Fibroblast of skin of left biceps (primary cell): ENCODE measurements around the gene CALHM6.
"Not testable (repeated sequence)": the region's sequence is repeated elsewhere in the genome, so short reads cannot be mapped to it uniquely, and the experiment has no call there.

Source experiments
- DNase-seq, 2 experiments: peaks; one replicate each; pipeline ENCODE4 v3.0.0-alpha.2; 2013; ENCODE audit warnings: low read depth in 2 of 2

Gene CALHM6

DNA sequence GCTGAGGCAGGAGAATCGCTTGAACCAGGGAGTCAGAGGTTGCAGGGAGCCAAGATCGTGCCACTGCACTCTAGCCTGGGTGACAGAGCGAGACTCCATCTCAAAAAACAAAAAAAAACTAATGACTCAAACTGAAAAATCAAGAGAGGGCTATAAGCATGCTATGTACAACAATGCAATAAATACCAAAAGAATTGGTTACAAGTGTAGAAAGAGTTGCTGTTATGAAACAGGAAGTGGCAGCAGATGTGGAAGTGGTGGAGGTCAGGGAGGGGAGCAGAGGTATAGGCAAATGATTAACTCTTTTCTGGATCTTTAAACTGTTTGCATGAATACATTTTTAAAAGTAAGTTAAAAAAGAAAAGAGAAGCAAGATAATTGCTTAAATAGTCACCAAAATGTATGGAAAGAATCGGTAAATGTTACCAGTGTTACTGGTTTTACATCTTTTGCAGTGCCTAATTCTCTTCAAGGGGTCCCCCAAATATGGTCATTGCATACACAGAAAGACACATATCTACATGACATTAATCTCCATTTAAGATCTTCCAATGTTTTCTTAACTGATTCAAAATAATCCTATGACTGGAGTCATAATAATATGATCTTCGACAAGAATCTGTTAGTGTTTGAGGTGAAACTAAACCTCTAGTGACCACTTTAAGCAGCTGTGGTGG, 15.0 kb downstream of the CALHM6 start:
- no peak for DNase-seq

DNA sequence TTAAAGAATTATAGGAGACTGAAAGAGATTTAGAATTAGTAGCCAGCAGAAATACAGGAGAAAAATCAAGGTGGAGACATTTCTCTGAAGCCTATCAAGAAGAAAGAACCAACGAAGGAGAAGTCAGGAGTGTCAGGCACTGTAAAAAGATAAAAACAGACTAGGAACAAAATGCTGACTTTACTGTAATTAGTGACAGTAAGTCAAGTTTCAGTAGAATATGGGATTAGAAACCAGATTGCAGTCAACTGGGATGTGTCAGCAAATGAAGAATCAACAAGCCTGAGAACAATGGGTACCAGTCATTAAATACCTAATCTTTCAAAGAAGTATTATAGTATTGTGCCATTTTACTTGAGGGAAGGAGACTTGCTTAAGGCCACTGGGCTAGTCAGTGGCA, 21.6 kb downstream of the CALHM6 start:
- DNase-seq: no peak

GRCh38 chr6:116483616-116484015, 22.4 kb downstream of the CALHM6 start:
- no peak for DNase-seq

DNA sequence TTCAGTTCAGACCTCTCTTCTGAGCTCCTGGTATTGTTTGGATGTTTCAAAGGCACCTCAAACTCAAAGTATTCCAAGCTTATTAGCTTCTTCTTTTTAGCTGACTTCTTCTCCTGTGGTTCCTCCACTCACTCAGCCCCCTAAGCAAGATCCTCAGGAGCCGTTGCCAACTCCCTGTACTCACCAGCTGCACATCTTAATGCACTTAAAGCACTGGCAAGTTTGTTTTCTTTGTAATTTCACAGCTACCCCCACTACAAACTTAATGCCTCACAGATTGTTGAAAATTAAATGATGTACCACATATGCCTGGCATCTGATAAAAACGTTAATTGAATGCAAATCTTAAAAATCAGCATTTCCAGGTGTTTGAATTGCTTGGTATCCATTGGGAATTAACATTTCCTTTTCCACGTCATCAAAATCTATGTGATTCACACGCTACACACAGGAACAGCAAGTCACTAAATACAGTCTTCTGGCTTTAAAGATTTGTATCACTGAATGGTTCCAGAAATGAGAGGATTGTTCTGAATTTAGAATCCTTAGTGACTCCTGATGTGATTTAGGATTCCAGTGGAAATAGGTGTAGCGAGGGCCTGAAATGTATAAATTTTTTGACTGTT, 24.5 kb downstream of the CALHM6 start:
- no peak for DNase-seq

DNA sequence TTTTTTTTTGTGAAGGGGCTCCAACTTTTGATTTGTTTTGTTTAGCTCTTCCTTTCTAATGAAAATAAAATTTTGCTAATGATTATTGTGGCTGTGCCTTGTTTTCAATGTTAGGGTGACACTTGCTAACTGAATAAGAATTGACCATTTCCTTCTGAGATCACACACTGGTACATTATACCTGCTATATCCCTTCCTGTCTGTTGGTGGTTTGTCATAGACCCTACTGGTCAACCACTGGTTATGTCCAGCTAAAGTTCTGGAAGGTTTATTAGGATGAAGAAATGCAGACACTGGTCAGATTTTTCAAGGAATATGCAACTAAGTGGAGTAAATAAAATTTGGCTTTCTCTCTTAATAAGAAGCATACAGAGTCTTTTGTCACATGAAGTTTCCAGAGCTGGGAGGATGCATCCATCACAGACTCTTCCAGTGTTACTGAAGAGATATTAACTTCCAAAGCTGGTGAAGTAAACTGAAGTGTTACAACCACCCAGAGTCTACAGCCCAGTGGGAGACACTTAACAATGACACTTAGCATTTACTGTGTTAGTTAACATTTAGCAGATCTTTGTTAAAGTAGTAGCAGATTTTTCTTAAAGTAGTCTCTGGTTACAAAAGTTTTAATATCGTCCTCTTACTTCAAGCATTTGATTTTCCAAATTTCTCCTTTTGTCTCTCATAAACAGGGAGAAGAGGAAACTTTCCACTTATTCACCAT, 30.6 kb downstream of the CALHM6 start:
- no peak for DNase-seq

GRCh38 chr6:116492331-116493067, 31.3 kb downstream of the CALHM6 start:
- no peak for DNase-seq

- DNase-seq: not testable (repeated sequence)
Observed at GRCh38 chr6:116495161-116495560, 34.0 kb downstream of the CALHM6 start.

DNA sequence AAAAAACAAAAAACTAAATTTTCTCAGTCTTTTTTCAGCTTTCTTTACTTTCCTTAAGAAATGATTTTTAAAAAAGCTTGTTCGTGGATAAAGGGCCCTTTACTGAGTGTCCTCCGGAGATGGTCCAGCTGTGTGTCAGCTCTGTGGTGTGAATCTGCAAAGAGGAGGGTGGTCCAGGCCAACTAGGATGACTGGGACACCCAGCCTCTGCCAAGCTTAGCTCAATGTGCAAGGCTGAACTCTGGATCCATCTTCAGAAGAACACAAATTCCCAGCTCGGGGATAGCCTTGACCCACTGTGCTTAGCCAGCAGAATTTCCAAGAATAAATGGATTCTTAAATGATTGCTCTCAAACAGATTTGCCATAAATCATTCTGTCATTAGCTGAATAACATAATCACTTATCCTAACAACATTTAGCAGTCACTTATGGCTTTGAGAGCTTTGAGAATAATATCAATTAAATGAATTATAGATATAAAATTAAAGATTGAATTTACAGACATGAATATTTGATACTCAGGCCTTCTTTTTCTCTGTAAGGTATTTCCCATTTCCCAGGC, 36.0 kb downstream of the CALHM6 start:
- DNase-seq: no peak

- DNase-seq: no peak
Observed at GRCh38 chr6:116500969-116501433, 39.8 kb downstream of the CALHM6 start.

- DNase-seq: no peak
Observed at GRCh38 chr6:116507324-116507723, 46.1 kb downstream of the CALHM6 start.

GRCh38 chr6:116508527-116508926, 47.4 kb downstream of the CALHM6 start:
- no peak for DNase-seq

GRCh38 chr6:116511424-116512110, 50.4 kb downstream of the CALHM6 start, which contains the start of gene CALHM5:
TSS of gene CALHM5 (plus strand) at chr6:116511639. CDS start at chr6:116511697, 58 bp downstream.
- DNase-seq: peak; percentile 67 to 68

GRCh38 chr6:116512111-116512559, 51.0 kb downstream of the CALHM6 start:
- DNase-seq: no peak

GRCh38 chr6:116512734-116513133, 51.6 kb downstream of the CALHM6 start:
- DNase-seq: no peak
